IPS-15b (cell line): ENCODE measurements around the gene ACTN4.

Experiments used
- H3K27me3 ChIP-seq: one replicate; pipeline ENCODE4 v1.6.1; 2013; ENCODE audit warnings: low read length; ENCODE audit not compliant: control insufficient read depth, insufficient read depth
- H3K36me3 ChIP-seq: one replicate; pipeline ENCODE4 v1.6.1; 2013; ENCODE audit warnings: low read length; ENCODE audit not compliant: control insufficient read depth, insufficient read depth
- H3K4me1 ChIP-seq: one replicate; pipeline ENCODE4 v1.6.1; 2013; ENCODE audit warnings: mild to moderate bottlenecking, low read length; ENCODE audit not compliant: control insufficient read depth, insufficient read depth
- H3K4me3 ChIP-seq: one replicate; pipeline ENCODE4 v1.5.1; 2013; ENCODE audit warnings: low read depth, low read length
- H3K9ac ChIP-seq: one replicate; pipeline ENCODE4 v1.6.1; 2013; ENCODE audit warnings: low read depth, mild to moderate bottlenecking, low read length
- H3K9me3 ChIP-seq: one replicate; pipeline ENCODE4 v1.6.1; 2013; ENCODE audit warnings: mild to moderate bottlenecking, low read length; ENCODE audit not compliant: control insufficient read depth, insufficient read depth

ACTN4 gene

DNA sequence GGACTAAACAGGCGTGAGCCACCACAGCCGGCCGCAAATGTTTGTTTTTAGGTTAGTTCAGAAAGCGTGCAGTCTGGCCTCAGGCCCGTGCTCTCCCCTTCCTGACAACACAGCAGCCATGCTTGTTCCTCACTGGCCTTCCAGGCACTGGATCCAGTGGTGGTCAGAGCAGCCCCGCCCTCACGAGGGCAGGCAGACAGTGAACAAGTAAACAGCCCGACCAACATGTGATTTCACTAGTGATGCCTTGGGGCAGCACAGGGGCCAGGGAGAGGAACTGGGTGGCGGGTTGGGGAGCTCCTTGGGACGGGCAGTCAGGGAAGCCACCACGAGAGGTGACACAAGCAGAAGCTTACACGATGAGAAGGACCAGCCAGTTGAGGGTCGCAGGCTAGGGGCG is 56.1 kb downstream of the ACTN4 start:
- Histone ChIP-seq H3K9me3 (no peaks in the 10 kb centered on the region), H3K36me3 (peaks cover 83% of the 10 kb centered on the region), H3K27me3 (no peaks in the 10 kb centered on the region), H3K4me3 (no peak overlapping the region), H3K9ac (no peak overlapping the region), H3K4me1 (peaks cover 2% of the 10 kb centered on the region)

DNA sequence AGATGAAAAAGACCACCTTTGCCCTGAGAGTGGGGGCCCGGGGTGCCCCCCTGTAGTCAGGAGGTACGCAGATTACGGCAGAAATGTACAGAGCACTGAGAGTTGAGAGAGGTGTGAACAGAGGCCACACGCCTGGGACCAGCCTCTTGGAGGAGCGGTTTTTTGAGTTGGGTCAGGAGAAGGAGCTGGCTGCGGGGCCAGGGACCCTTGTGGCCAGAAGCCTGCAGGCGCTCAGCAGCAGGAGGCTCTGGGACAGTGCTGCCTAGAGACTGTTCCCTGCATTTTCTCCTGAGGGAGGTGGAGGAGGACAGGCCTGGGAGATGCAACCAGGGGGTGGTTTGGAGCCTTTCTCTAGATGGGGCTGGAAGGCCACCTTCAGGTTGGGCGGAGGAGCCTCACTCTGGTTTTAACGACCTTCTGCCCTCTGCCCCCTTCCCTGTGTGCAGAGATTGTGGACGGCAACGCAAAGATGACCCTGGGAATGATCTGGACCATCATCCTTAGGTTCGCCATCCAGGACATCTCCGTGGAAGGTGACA is 57.1 kb downstream of the ACTN4 start:
- H3K9me3 ChIP-seq: no peaks in the 10 kb centered on the region
- peaks cover 94% of the 10 kb centered on the region for H3K36me3 ChIP-seq
- H3K4me3 ChIP-seq: no peak overlapping the region
- no peaks in the 10 kb centered on the region for H3K27me3 ChIP-seq
- no peaks in the 10 kb centered on the region for H3K4me1 ChIP-seq
- H3K9ac ChIP-seq: no peak overlapping the region

DNA sequence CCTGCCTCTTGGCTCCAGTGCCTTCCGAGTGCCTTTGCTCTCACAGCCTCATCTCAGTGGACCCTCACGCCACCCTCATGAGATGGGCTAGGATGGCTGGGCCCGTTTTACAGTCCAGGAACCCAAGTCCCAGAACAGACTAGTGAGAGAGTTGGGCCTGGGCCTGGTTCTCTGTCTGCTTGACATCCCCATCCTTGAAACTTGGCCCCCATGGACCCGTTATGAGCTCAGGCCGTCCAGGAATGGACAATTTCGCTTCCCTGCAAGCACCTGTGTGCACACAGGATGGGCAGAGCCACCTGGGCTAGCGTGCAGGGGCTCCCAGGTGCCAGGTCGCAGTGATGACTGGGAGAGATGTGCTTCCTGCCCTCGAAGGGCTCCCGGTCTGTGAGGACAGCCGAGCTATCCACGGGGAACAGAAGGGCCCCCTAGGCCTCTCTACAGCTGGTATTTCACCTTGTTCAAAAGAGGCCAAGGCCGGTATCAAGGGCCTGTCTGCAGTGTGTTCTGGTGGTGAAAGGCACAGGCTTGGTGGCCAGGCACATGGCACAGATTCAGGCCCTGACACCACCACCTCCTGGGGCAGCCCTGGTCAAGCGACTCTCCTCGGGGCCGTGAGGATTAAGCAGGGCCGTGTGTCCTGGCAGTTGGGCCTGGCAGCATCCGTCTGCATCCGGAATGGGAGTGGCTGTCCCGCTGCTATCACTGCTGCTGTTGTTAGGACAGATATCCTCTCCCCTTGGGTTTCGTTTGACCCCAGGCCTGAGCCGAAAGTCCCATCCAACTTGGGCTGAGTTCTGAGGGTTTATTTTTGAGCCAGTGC is 58.0 kb downstream of the ACTN4 start:
- H3K4me1 ChIP-seq: no peaks in the 10 kb centered on the region
- no peaks in the 10 kb centered on the region for H3K27me3 ChIP-seq
- H3K9me3 ChIP-seq: no peaks in the 10 kb centered on the region
- no peak overlapping the region for H3K4me3 ChIP-seq
- H3K36me3 ChIP-seq: peaks cover 94% of the 10 kb centered on the region
- no peak overlapping the region for H3K9ac ChIP-seq

DNA sequence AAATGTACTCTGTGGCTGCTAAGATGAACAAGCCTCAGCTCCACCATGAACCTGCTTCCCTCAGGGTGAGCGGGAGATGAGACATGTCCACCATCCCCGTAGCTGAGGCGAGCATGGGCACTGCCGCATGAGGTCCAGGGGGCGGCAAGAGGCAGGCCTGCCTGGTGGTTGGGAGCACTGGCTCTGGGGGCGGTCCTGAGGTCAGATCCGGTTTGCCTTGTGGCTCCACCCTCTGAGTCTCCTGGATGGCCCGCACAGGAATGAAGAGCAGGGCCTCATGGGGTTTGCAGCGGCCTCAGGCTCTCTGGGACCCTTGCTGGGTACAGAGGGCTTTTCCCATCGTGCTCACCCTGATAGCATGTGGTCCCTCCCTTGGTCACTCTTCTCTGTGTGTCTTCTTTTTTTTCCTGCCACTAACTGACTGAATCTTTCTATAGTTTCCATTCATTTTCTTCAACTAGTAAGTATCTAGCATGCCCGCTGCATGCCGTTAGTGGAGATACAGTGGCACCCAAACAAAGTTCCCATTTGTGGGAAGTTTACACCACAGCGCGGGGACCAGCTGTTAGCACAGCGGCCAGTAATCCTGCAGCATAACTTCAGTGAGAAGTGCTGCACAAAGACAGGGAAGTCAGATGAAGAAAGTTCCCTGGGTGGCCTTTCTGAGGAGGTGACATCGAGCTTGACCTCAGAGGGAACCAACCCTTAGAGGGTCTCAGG is 59.5 kb downstream of the ACTN4 start:
- Histone ChIP-seq H3K36me3 (peaks cover 94% of the 10 kb centered on the region), H3K27me3 (no peaks in the 10 kb centered on the region), H3K4me3 (no peak overlapping the region), H3K9me3 (no peaks in the 10 kb centered on the region), H3K9ac (no peak overlapping the region), H3K4me1 (no peaks in the 10 kb centered on the region)

DNA sequence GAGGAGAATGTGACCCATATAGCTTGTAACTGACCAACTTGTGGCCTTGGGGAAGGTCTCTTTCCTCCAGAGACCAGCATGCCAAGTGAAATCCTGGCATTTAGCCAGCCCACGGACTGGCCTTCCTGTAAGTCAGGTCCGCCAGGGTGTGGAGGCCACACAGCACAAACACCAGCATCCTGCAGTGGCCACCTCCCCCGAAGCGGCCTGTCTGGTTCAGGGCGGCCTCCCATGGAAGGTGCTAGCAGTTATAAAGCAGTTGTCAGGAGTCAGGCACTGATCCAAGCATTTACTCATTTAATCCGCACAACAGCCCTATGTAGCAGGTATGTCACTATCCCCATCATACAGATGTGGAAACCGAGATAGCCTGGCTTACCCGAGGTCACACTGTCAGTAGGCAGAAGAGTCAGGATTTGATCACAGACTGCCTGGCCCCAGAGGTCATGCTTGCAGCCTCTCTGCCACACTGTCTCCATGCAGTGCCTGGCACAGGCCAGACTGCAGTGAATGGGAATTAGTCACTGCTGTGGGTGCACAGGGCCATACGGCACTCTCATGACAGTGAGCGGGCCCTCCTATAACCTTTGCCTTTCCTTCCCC is 60.2 kb downstream of the ACTN4 start:
- H3K9ac ChIP-seq: no peak overlapping the region

DNA sequence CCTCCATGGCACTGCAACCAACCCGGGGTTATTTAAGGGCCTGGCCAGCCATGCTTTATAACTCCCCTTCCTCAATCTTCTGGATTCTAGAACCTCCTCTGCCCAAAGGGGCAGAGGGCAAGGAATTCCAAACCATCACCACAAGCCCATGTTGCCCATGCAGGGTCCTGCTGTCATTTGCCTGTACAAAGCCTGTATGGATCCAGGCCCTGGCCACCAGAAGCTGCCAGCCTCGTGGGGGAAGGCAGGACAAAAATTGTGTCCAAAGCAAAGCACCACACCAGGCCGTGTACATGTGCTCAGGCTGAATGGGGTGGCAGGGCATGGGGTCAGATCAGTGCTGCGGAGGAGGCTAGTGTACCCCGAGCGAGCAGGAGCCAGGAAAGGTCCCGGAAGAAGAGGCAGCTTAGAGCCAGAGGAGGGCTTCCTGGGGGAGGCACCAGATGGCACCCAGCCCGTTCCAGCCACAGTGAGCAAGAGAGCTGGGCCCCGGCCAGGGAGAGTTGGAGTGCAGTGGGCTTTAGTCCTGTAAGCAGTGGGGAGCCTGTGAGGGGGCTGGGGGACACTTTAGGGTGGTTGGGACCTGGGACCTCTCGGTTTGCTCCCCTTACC is 61.1 kb downstream of the ACTN4 start:
- no peaks in the 10 kb centered on the region for H3K4me1 ChIP-seq
- peaks cover 96% of the 10 kb centered on the region for H3K36me3 ChIP-seq
- no peaks in the 10 kb centered on the region for H3K9me3 ChIP-seq
- no peak overlapping the region for H3K4me3 ChIP-seq
- H3K9ac ChIP-seq: no peak overlapping the region
- H3K27me3 ChIP-seq: no peaks in the 10 kb centered on the region

More for the DNA sequence above, 60.2 kb downstream of the ACTN4 start:
- H3K27me3 ChIP-seq: no peaks in the 10 kb centered on the region
- no peaks in the 10 kb centered on the region for H3K4me1 ChIP-seq
- H3K9me3 ChIP-seq: no peaks in the 10 kb centered on the region
- H3K4me3 ChIP-seq: no peak overlapping the region
- peaks cover 94% of the 10 kb centered on the region for H3K36me3 ChIP-seq

DNA sequence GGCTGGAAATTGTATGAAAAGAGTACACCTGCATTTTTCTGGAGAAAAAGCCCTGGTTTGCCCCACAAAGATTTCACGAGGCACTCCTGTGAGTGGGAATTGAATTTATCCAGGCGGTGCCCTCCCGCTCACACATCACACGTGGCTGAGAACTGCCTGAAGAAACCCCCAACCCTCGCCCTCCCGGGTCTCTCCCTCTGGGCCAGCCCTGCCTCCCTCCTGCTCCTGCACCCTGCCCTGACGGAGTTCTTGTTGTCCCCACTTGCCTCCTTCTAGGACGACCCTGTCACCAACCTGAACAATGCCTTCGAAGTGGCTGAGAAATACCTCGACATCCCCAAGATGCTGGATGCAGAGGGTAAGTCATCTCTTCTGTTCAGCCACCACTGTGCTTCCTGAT is 61.7 kb downstream of the ACTN4 start:
- no peaks in the 10 kb centered on the region for H3K9me3 ChIP-seq
- H3K4me1 ChIP-seq: no peaks in the 10 kb centered on the region
- H3K4me3 ChIP-seq: no peak overlapping the region
- no peaks in the 10 kb centered on the region for H3K27me3 ChIP-seq
- no peak overlapping the region for H3K9ac ChIP-seq
- peaks cover 97% of the 10 kb centered on the region for H3K36me3 ChIP-seq

DNA sequence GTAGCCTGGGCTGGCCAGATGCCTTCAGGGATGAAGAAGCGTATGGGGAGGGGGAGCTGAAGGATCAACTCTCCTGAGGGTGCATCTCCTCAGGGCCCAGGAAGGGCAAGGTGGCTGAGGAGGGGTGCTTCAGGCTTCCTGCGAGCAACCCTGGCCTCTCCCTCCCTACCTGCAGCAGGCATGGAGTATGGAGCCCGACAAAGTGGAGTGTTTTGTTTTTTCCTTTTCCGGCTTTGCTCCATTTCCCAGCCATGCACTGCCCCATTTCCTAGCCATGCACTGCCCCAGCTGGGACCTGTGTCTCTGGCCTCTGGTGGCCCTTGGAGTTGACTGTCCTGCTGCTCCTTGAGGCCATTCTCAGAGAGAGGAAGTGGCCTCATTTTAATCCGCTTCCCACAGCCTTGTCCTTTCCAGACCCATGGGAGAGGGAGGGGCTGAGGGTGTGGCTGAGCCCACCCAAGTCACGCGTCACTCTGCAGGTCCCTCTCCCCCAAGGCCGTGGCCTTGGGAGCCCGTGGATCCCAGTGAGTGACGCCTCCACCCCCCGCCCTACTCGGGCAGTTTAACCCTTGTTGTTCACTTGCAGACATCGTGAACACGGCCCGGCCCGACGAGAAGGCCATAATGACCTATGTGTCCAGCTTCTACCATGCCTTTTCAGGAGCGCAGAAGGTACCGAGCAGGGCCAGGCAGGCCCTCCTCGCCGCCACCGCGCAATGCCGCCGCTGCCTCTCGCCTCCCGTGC is 62.4 kb downstream of the ACTN4 start:
- Histone ChIP-seq H3K36me3 (peaks cover 97% of the 10 kb centered on the region), H3K4me3 (no peak overlapping the region), H3K27me3 (no peaks in the 10 kb centered on the region), H3K9me3 (no peaks in the 10 kb centered on the region), H3K9ac (no peak overlapping the region), H3K4me1 (no peaks in the 10 kb centered on the region)

DNA sequence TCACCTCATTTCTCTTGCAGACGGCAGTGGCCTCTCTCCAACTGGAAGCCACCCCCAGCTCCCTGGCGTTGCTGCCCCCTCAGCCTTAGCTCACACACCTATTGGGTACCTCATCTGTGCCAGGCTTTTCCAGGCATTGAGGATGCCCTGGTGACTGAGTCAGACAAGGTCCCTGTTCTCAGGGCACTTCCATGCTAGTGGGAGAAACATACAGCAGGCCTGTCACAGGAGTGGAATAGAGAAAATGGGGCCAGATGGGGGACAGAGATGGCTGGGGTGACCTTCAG is 62.9 kb downstream of the ACTN4 start:
- no peaks in the 10 kb centered on the region for H3K9me3 ChIP-seq
- H3K36me3 ChIP-seq: peaks cover 93% of the 10 kb centered on the region
- H3K9ac ChIP-seq: no peak overlapping the region
- H3K4me3 ChIP-seq: no peak overlapping the region
- H3K4me1 ChIP-seq: no peaks in the 10 kb centered on the region
- H3K27me3 ChIP-seq: no peaks in the 10 kb centered on the region

DNA sequence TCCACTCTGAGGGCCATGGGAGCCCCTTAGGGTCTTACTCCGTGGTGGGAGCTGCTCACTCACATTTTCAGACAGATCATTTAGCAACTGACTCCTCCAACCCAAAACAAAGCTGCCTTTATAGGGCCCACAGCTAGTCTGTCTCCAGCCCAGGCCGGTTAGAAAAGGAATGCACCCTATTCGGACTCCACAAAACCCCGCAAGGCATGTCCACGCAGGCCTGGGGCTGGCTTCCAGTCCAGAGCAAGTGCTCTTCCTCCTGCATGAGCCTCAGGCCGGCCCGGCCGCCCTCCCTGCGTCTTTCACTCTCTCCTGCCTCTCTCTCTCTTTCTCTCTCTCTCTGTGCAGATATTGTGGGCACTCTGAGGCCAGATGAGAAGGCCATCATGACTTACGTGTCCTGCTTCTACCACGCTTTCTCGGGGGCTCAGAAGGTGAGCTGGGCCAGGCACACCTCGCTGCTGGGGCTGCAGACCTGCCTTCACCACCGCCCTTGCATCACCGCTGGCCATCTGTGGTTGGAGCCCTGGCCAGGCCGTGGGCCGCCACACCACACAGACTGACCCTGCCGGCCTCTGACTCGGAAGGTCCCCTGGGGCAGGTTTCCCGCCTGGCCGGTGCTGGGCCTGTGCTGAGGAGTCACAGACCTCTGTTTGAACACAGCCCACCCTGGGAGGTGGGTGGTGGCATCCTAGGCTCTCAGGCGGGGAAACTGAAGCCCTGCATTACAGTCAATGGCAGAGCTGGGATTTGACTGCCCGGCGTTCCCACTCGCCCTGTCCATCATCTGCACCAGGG is 63.7 kb downstream of the ACTN4 start:
- H3K4me1 ChIP-seq: no peaks in the 10 kb centered on the region
- H3K9ac ChIP-seq: no peak overlapping the region
- no peak overlapping the region for H3K4me3 ChIP-seq
- no peaks in the 10 kb centered on the region for H3K27me3 ChIP-seq
- H3K36me3 ChIP-seq: peaks cover 86% of the 10 kb centered on the region
- H3K9me3 ChIP-seq: no peaks in the 10 kb centered on the region
